ENCODE measurements around the gene RNF115.

DNA sequence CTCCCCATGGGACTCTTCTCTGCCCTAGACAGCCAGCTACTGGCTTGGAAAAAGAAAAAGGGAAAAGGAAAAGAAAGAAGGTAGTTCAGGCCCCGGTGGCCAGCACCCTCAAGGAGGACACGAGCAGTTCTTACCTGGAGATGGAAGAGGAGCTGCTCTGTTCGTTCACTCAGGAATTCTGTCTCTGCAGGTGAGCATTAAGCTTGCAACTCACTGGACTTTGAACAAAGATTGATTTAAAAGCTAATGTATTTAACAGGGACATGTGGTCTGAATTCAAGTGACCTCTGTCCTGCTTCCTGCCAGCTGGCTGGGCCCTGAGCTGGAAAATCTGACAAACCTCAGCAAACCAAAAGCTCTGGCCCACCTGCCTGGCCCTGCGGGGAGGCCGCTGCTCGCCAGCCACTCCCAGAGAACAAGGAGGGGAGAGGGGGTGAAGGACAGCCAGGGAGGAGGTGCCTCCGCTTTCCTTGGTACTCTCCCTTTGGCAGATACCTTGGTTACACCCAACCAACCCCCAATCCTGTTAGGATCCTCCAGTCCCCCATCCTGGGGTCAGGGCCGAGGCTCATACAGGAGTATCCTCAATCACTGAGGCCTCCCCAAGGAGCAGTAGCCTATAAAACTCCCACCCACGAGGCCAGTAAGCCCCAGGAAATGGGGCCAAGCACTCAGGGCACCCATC lies 116.6 kb downstream of the RNF115 start, which contains the start of gene PDZK1:
- TF ChIP-seq EP300 (conservative IDR thresholded peaks at IDR 0.05; ENCODE audit: poor library complexity, severe bottlenecking): no peak
- no peak for TF ChIP-seq CTCF (IDR thresholded peaks at IDR 0.05; ENCODE audit: poor library complexity, severe bottlenecking)
- TF ChIP-seq, protein P1, sequence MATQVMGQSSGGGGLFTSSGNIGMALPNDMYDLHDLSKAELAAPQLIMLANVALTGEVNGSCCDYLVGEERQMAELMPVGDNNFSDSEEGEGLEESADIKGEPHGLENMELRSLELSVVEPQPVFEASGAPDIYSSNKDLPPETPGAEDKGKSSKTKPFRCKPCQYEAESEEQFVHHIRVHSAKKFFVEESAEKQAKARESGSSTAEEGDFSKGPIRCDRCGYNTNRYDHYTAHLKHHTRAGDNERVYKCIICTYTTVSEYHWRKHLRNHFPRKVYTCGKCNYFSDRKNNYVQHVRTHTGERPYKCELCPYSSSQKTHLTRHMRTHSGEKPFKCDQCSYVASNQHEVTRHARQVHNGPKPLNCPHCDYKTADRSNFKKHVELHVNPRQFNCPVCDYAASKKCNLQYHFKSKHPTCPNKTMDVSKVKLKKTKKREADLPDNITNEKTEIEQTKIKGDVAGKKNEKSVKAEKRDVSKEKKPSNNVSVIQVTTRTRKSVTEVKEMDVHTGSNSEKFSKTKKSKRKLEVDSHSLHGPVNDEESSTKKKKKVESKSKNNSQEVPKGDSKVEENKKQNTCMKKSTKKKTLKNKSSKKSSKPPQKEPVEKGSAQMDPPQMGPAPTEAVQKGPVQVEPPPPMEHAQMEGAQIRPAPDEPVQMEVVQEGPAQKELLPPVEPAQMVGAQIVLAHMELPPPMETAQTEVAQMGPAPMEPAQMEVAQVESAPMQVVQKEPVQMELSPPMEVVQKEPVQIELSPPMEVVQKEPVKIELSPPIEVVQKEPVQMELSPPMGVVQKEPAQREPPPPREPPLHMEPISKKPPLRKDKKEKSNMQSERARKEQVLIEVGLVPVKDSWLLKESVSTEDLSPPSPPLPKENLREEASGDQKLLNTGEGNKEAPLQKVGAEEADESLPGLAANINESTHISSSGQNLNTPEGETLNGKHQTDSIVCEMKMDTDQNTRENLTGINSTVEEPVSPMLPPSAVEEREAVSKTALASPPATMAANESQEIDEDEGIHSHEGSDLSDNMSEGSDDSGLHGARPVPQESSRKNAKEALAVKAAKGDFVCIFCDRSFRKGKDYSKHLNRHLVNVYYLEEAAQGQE (IDR thresholded peaks at IDR 0.05; ENCODE audit: borderline replicate concordance): no peak
- no peak for TF ChIP-seq EZH2 (IDR thresholded peaks at IDR 0.05; ENCODE audit: borderline replicate concordance, insufficient read depth, low read length, poor library complexity, severe bottlenecking)
- no peak for TF ChIP-seq TAF1 (IDR thresholded peaks at IDR 0.05; ENCODE audit: low read depth)
- TF ChIP-seq RAD21 (conservative IDR thresholded peaks at IDR 0.05): no peak

Measured in neural cell (in vitro differentiated cells).